GF-D8 (cell line): ENCODE results near the gene IGFBP1.

Source experiments
- DNase-seq: peaks from one replicate; lab custom pipeline; 2025; lab: John Stamatoyannopoulos, UW

The IGFBP1 gene

DNA sequence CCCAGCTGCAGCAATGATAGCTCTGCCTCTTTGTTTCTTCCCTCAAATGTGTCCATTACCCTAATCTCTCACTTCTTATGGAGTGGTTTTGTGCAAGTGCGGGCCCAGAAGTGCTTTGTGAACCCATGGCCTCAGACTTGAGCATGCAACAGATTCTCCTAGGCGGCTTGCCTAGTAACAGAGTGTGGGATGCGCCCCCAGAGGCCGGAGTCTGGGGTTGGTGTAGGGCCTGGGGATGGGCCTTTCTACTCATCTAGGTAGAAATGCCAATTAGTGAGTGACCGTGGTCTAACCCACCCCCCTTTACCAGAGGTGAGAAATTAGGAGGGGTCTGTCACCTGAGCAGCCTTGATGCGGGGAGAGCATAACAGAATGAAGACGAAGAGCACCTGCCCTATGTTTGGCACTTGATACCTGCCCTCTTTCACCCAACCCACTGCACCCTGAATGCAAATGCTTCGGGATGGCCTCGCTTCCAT is 7.0 kb upstream of the IGFBP1 start:
- no peak for DNase-seq

DNA sequence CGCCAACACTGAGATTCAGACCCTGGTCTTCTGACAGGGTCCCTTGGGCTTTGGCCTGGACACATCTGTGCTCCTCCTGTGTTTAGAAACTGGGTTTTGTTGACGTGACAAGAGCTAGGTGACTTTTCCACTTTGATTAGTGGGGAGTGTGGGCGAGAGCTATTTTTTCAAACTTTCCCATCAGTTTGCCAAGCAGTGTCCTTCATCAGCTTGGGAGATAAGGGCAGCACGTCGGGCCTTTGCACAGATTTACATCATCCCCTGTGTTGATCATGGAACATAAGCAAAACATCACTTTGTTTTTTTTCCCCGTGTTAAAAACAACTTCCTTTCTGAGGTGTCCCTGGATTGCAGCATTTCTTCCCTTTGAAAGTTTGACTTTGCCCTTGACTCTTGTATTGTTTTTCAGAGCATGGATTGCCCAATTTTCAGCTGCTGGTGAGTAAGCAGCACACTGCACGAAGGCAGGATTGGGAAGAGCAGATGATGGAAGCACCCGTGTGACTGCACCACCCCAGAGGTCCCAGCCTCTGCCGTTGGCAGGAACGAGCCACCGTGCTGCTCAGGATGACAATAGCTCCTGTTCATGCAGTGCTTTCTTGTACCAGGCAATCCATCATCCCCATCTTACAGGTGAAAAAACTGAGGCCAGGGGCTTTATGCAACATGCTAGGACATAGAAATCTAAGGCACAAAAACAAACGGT is 6.4 kb upstream of the IGFBP1 start:
- DNase-seq: no peak

DNA sequence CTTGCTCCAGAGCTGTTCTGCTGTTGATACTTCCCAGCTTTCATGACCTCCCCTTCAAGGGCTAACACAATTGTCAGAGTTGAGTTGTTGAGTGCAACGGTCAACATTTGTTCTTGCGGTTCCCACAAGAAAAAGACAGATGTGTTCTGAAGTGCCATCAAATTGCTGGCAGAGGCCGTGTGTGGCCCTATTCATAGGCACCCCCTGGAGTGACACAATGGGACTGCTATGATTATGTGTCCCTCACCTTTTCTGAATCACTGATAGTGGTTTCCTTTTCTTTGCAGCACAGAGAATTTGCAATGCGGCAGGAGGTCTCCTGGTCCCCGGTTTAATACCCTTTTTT is 5.8 kb upstream of the IGFBP1 start:
- no peak for DNase-seq

DNA sequence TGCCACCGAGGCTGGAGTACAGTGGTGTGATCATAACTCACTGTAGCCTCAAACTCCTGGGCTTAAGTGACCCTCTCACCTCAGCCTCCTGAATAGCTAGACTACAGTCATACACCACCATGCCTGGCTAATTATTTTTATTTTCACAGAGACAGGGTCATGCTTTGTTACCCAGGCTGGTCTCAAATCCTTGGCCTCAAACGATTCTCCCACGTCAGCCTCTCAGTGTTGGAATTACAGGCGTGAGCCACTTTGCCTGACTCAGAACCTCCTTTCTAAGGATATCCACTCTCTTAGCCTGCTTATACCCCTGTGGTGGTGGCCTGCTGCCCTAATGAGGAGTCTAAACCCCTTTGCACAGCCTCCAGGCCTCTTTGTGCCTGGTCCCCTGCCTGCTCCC is 4.2 kb upstream of the IGFBP1 start:
- no peak for DNase-seq

DNA sequence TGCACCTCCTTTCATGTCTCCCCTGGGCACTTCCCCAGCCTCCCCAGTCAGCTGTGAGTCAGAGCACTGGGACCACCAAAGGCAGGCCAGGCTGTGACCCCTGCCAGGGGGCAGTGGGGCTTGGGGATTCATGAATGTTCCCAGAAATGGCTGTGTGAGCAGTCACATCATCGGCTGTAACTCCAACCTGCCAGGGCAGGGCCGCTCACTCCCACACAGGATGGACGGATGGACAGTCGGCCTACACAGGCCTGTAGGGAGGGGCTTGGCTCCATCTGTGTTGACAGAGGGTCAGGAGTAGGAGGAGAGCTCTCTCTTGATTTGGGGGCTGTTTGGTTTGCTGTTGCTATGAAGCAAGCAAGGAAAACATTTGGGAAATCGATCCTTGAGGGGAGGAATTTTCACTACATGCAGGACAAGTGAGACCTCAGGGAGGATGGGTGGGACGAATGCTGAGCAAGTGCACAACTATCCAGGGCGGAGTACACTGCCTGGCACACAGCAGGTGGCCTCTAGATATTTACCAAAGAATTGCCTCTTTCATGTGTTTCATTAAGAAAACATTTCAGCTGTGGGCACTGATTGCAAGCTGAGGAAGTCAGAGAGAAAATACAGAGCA is 2.9 kb upstream of the IGFBP1 start:
- DNase-seq: no peak

DNA sequence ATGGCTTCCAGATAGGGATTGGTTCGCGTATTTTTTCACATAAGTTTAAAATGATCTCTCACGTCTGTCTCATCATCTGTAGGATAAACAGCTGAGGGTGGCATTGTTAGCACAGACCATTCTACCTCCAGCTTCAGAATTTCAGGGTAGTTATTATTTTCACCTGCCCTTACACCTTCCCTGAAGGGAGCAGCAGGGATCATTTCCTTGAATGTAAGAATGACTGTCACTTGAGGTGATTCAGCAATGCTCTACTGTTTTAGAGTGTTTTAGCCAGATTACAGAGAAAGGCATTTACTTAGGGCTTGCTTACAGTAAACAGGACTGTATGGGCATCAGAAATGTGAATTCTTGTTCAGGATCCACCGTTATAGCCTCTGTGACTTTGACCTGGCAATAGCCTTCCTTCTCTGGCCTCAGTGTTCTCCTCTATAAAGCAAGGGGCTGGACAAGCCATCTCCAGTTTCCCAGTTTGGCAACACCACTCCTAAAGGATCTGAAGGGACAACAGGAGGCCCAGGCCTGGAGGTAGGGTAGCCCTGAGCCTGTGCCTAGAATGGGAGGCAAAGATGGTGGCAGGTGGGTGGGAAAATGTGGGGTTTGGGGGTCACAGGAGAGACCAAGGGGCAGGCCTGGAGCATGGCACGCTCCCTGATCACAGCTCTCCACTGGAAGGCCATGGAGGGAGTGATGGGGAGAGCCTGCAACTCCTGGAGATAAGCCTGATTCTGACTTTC is 1.2 kb upstream of the IGFBP1 start:
- no peak for DNase-seq

DNA sequence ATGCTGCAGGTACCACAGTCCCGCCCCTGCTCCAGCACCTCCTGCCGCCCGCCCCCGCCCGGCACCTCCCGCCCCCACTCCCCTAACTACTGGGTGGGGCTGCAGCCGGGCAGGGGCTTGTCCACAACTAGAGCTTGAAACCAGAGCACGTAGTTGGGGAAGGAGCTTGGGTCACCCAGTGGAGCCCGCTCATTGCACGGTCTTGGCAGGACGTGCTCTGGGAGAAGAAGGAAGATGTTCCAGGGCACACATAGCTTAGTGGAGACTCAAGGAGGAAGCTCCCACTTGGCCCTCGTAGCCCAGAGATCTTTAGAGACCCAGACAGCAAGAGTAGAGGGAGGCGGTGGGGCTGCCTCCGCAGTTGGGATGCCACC is 692 bp downstream of the IGFBP1 start:
- DNase-seq: no peak

DNA sequence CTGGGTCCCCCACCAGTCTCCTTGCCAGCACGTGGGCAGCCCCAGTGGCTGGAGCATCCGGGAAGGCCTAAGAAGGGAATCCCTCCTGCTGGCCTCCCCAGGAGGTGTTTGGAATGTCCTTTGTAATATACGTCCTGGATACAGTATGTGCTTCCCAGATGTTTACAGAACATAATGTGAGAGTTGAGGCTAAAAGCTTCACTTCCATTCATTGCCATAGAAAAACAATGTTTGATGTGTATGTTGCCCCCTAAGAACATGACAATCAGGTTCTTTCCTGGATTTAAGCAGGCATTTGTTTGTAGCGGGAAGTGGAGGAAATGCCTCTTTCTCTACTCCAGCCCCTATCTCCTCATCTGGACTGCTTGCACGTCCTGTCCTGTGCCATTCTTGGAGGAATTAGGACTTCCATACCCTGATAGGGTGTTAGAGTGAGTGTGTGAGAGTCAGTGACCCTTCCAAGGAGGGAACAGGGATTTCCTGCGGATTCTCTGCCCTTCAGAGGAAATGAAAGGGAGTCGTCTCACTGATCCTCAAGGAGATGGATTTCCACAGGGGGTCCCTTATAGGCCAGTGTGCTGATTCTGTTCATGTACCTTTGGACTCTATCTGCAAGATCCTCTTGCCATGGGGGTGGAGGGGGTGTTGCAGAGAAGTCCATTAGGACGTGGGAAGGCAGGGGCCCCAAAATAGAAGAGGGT is 1.2 kb downstream of the IGFBP1 start:
- DNase-seq: no peak

DNA sequence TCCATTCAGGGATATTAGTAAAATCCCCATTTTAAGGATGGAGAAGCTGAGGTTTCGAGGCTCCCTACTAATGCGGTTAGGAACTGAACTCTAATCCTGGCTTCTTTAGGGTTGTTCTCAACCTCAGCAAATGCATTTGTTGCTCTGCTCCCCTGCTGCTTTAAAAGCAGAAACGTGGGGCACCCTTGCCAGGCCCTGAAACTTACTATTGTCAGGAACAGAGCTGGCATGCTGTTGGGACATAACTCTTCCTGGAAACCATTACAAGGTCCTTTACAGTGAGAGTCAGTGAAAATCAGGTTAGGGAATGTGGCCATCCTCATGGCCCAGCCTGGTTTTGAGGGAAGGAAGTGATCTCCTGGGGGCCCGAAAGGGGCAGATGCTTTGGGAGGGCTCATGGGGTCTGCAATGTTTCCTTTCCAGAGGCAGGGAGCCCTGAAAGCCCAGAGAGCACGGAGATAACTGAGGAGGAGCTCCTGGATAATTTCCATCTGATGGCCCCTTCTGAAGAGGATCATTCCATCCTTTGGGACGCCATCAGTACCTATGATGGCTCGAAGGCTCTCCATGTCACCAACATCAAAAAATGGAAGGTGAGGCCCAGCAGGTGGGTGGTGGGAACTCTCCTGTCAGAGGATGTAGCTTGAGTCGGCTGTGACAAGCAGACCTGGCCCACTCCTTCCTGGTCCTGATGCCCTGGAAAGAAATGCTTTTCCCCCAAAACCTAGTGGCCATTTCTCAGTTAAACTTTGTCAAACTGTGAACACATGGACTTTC is 2.0 kb downstream of the IGFBP1 start:
- DNase-seq: no peak

DNA sequence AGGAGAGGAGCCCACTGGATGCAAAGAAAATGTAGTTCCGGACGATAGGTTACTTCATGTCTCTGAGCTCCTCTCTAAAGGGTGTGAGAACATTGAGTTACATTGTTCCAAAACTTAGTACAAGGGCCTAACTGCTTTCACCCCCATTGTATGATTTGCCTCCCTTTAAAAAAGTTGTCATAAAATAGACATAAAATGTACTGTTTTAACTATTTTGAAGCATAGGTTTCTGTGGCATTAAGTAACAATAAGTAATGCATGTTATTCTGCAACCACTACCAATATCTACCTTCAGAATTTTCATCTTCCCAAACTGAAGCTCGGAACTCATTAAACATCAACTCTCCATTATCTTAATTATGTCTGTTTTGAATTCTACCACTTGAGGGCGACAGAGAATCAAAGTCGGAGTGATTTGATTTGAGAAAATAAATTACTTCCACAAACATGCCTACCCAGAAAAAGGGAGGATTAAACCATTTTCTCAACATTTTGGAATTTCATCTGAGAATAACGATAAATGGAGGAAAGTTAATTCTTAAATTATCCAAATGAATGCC is 2.7 kb downstream of the IGFBP1 start:
- DNase-seq: no peak

DNA sequence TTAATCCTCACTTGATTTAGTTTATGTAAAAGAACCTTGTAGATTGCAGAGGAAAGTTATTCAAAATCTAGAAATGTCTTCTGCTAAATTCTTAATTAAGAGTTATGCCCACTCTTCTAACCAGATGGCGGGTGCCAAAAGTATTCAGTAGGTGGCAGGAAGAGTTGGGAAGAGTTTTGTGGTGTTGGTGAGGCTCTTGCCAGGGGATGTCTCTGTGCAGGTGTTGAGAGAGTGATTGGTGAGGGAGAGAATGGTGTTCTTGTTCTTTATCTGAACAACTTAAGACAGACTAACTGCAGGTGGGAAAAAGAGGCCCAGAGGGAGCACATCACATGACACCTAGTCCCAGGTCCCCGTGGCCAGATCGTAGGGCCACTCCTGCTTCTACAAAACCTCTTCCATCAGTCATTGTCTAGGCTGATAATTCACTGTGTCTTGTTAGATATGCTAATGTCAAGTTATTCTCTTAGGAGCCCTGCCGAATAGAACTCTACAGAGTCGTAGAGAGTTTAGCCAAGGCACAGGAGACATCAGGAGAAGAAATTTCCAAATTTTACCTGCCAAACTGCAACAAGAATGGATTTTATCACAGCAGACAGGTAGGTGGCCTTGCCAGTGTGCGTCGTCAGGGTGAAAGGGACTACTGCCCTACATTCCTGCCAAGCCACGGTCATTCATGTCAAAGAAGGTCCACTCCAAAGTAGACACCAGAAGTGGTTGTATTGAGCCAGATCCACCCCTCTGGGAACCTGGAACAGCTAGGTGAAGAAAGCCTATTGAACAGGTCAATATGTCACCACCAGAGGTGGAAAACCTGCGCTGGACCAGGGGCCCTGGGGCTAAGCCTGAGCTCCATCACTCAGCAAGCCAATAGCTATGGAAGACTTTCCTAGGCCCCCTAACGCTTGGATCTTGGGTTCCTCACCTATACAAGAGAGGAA is 3.4 kb downstream of the IGFBP1 start:
- DNase-seq: no peak

DNA sequence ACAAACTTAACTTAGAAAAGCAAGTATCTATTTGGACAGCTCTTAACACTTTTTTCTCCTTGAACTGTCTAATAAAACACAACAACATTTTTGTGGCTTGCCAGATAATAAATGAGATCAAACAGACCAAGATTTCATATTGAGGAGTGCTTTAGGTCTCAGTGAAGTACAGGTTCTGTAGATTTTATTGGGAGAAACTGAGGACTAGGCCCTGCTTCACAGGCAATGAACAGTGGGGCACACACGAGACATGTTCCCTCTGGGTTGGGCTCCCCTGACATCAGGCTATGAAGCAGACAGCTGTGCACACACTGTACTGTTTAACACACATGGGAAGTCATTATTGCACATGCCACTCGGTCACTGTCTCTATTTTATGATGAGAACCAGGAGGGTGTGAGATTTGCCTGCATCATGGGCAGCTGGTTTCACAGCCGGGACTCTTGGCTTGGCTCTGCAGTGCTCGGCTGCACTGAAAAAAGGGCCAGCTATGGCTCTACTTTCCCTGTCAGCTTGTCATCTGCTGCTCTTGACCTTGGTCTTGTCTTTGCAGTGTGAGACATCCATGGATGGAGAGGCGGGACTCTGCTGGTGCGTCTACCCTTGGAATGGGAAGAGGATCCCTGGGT is 4.2 kb downstream of the IGFBP1 start:
- DNase-seq: no peak

DNA sequence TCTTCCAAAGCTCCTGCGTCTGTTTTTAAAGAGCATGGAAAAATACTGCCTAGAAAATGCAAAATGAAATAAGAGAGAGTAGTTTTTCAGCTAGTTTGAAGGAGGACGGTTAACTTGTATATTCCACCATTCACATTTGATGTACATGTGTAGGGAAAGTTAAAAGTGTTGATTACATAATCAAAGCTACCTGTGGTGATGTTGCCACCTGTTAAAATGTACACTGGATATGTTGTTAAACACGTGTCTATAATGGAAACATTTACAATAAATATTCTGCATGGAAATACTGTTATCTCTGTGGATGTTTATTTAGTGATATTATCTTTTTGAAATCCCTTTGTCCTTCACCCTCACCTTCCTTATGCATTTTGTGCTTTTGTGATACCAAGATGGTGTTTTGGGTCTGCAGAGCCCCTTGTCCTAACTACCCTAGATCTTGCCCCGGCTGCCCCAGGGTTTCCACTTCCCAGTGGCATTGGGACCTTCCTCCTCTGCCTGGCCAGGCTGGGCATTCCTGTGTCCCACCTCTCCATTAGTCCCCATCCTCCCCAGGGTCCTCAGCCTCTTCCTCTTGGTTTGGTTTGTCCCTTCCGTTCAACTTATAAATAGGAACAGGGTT is 5.2 kb downstream of the IGFBP1 start:
- no peak for DNase-seq

DNA sequence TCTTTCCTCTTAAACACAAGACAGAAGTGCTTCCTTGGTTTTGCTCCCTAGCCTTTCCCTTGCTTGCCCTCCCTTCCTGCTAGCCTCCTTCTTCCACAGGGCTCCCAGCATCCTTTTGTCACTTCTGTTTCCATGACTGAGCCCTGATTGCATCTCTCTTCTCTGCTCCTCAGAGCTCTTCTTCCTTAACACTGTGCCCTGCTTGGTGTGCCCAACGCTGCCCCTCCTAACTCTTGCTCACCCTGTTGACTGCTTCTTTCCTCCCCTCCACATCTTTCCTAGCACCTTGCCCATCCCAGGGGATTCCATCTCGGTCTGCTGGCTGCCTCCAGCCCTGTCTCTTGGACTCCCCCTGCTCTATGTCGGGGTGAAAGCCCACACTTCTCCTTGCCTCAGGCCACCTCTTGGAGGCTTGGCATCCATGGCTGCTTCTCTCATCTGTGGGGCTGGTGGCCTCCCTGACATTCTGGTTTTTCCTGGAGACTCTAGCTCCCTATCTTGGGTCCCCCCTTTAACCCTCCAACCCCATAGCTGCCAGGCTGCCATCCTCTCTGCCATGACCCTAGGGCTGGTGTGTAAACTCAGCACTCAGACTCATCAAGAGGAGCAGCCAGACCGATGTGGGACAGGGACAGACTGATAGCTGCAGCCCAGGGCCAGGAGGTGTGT is 5.8 kb downstream of the IGFBP1 start:
- DNase-seq: no peak

DNA sequence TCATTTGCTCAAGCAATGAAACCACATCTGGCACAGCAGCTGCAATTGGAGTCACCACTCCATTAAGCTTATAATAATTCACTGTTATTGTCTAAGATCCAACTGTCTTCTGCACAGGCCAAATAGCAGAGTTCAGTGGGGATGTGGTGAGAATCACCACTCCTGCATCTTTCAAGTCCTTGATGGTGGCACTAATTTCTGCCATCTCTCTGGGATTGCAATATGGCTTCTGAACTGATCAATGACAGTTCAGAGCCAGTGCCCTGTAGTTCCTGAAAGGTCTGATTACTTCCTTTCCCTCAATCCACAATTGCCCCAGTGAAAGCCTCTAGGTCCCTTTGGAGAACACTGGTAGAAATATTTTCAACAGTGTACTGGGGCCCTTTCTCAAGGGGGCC is 6.4 kb downstream of the IGFBP1 start:
- DNase-seq: no peak

DNA sequence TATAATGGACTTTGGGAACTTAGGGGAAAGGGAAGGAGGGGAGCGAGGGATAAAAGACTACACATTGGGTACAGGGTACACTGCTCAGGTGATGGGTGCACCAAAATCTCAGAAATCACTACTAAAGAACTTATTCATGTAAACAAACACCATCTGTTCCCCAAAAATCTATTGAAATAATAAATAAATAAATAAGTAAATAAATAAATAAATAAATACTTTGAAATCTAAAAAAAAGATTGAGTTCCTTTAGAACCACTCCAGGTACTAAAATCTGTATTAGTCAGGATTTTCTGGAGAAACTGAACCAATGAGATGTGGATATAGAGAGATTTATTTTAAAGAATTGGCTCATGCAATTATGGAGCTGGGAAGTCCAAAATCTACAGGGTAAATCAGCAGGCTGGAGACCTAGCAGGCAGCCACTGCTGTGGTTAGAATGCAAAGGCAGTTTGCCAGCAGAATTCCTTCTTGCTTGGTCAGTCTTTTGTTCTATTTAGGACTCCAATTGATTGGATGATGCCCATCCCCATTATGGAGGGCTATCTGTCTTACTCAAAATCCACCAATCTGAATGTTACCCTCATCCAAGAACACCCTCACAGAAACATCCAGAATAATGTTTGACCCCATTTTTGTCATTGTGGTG is 8.9 kb downstream of the IGFBP1 start:
- DNase-seq: no peak

DNA sequence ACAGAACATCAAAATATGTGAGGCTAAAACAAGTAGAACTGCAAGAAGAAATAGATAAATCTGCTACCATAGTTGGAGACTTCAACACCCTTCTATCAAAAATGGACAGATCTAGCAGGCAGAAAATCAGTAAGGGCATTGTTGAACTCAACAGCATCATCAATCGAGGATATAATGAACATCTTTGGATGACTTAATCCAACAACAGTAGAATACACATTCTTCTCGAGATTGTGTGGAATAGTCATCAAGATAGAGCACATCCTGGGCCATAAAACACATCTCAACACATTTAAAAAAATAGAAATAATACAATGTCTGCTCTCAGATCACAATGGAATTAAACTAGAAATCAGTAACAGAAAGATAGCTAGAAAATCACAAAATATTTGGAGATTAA is 9.9 kb downstream of the IGFBP1 start:
- no peak for DNase-seq

DNA sequence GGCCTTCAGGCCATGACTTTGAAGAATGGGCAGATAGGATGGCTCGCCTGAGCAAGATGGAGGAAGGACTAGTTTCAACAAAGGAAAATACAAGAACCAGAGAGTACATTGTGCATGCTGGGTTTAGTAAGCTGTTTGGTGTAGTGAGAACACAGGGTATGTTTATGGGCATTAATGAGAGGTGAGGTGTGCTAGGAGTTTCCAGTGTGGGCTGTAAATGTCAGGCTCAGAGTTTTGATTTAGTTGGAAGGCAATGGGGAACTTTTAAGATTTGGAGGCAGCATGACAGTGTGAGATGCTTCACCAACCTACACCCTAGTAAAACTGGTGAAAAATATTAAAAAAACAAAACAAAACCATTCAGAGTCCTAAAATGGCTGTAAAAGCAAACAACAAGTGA is 13.3 kb downstream of the IGFBP1 start:
- no peak for DNase-seq

DNA sequence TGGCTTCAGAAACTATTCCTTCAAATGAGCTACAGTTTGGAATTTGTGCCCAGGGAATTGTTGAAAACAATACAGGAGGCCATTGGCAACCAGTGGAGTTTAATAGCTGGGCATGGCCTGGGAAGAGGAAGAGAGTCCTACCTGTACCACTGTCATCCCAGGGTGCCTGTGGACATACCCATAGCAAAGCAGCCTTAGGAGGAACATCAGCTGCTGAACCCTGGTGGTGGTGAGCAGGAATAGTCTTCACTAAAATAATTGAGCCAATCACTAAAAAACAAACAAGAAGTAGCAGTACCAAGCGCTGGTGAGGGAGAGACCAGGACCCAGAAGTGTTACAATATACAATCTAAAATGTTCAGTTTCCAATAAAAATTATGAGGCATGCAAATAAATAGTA is 14.5 kb downstream of the IGFBP1 start:
- no peak for DNase-seq
